Left ventricle myocardium inferior (tissue), 1 donor: ENCODE data around the gene CLEC4G. TPM values are rescaled to one million over a fixed set of nuclear protein-coding genes. Genes with fewer than 3 reads are reported as not detected.
A peak's percentile ranks its signal among the peaks of the same experiment; 100 is the strongest.

Source experiments
- DNase-seq: peaks from one replicate; pipeline ENCODE4 v3.0.0-alpha.2; 2020
- H3K27ac ChIP-seq: fragments of 200-600 bp; replicated peaks from 2 replicates; pipeline ENCODE4 v1.8.0; 2021
- H3K27me3 ChIP-seq: fragments of 200-600 bp; 2 replicates; pipeline ENCODE4 v1.8.0; 2021; ENCODE audit warnings: low read depth
- H3K36me3 ChIP-seq: fragments of 200-600 bp; 2 replicates; pipeline ENCODE4 v1.8.0; 2021
- H3K4me1 ChIP-seq: fragments of 200-600 bp; 2 replicates; pipeline ENCODE4 v1.8.0; 2021
- H3K4me3 ChIP-seq: fragments of 200-600 bp; 2 replicates; pipeline ENCODE4 v1.8.0; 2021; ENCODE audit warnings: mild to moderate bottlenecking, moderate library complexity
- H3K9me3 ChIP-seq: fragments of 200-600 bp; replicated peaks from 2 replicates; pipeline ENCODE4 v1.8.0; 2021
- intact Hi-C: fragments of 100-400 bp; cut with micrococcal nuclease; formaldehyde crosslinking; loops from one replicate; pipeline ENCODE4 v1.11.0; 2022
- total RNA-seq: library from RNA; stranded (reverse); fragmentation: NEBNext Ultra II Directional; extraction: Animal tissue kit (Norgen Biotek cat#: 25700); gene quantifications from one replicate; pipeline ENCODE4 v1.2.1, GENCODE V29; 2021
- TF ChIP-seq, protein P1 (sequence below): fragments of 200-600 bp; IDR thresholded peaks from 2 replicates; pipeline ENCODE4 v1.8.0; 2021; ENCODE audit warnings: antibody characterized with exemption, mild to moderate bottlenecking, borderline replicate concordance
- donor health status: DM: no; HTN: yes; CAD: no; lungs with severe emphysema.

The CLEC4G gene
- total RNA-seq, 1 donor from 2014 or later, result 0.71 TPM

DNA sequence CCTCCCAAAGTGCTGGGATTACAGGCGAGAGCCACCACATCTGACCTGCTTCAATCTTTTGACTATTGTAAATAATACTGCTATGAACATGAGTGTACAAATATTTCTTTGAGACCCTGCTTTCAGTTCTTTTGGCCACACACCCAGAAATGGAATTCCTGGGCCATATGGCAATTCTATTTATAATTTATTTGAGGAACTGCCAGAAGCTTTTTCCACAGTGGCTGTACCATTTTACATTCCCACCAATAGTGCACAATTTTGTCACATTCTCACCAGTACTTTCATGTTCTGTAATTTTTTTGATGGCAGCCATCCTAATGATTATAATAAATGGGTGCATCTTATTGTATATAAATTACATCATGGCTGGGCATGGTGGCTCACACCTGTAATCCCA, 16.2 kb downstream of the CLEC4G start:
- Histone ChIP-seq H3K27me3 (peaks cover 33% of the 10 kb centered on the region), H3K4me1 (no peaks in the 10 kb centered on the region), H3K4me3 (no peak overlapping the region), H3K9me3 (peaks cover 16% of the 10 kb centered on the region), H3K27ac (no peak overlapping the region), H3K36me3 (no peaks in the 10 kb centered on the region)
- TF ChIP-seq, protein P1, sequence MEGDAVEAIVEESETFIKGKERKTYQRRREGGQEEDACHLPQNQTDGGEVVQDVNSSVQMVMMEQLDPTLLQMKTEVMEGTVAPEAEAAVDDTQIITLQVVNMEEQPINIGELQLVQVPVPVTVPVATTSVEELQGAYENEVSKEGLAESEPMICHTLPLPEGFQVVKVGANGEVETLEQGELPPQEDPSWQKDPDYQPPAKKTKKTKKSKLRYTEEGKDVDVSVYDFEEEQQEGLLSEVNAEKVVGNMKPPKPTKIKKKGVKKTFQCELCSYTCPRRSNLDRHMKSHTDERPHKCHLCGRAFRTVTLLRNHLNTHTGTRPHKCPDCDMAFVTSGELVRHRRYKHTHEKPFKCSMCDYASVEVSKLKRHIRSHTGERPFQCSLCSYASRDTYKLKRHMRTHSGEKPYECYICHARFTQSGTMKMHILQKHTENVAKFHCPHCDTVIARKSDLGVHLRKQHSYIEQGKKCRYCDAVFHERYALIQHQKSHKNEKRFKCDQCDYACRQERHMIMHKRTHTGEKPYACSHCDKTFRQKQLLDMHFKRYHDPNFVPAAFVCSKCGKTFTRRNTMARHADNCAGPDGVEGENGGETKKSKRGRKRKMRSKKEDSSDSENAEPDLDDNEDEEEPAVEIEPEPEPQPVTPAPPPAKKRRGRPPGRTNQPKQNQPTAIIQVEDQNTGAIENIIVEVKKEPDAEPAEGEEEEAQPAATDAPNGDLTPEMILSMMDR, result no peak
- intact Hi-C loops, result no loop called here
- DNase-seq, result no peak

DNA sequence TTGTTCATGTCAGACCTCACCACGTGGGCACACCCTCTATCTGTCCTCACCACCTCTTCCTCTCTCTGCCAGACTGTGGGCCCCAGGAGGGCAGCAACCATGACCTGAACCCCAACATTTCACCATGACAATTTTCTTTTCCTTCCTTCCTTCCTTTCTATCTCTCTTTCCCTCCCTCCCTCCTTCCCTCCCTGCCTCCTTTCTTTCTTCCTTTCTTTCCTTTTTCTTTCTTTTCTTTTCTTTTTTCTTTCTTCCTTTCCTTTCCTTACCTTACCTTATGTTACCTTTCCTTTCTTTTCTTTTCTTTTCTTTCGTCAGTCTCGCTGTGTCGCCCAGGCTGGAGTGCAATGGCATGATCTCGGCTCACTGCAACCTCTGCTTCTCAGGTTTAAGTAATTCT, 21.3 kb downstream of the CLEC4G start:
- TF ChIP-seq, protein P1, result no peak
- Histone ChIP-seq H3K27me3 (peaks cover 15% of the 10 kb centered on the region), H3K4me3 (no peak overlapping the region), H3K4me1 (no peaks in the 10 kb centered on the region), H3K27ac (no peak overlapping the region), H3K9me3 (no peaks in the 10 kb centered on the region), H3K36me3 (no peaks in the 10 kb centered on the region)
- no peak for DNase-seq
- intact Hi-C loops, result no loop called here

DNA sequence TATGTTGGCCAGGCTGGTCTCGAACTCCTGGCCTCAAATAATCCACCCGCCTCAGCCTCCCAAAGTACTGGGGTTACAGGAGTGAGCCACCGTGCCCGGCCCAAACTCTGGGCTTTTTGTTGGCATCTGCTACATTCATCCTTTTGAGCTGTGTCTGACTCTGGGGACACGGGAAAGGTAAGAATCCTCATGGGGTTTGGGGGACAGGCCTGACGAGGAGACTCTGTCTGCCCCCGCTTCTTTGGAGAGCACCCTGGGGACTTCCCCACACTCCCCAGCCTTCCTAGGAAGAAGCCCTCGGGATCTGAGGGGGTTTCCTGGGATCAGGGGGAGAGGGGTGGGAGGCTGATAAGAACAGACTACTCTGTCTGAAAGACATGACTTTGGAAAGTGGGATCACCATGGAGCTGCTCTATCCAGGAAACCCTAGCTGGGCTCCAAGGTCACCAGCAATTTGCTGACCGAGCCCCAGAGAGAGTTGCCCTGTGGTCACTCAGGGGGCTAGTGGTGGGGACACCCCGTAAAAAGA, 21.9 kb downstream of the CLEC4G start:
- H3K4me3 ChIP-seq, result no peak overlapping the region
- intact Hi-C loops, result no loop called here

DNA sequence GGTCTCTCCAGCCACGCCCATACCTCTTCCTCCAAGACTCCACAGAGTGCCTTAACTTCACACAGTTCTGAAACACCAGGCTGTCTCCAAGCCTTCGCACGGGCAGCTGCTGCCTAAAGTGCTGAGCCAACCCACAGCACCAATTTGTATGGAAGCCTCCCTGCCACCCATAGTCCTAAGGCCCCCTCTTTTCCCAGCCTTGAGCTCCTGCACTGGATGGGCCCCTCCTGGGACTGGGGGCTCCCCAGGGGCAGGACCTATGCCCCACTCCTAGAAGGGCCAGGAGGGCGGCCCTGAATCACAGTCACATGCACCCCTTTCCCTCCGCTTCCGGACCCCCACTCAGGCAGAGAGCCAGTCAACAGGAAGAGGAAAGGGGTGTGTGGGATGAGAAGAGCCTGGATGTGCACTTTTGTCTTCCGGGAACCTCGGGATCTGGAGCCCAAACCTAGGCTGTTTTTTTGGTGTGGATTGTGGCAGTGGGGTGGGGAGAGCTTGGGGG, 24.9 kb downstream of the CLEC4G start:
- Histone ChIP-seq H3K36me3 (no peaks in the 10 kb centered on the region), H3K4me3 (no peak overlapping the region), H3K9me3 (no peaks in the 10 kb centered on the region), H3K27ac (no peak overlapping the region), H3K27me3 (peaks cover 43% of the 10 kb centered on the region), H3K4me1 (no peaks in the 10 kb centered on the region)
- TF ChIP-seq, protein P1, result no peak
- no peak for DNase-seq
- intact Hi-C loops, result no loop called here

More for the DNA sequence above, 21.9 kb downstream of the CLEC4G start:
- peaks cover 15% of the 10 kb centered on the region for H3K27me3 ChIP-seq
- TF ChIP-seq, protein P1, result no peak
- no peak overlapping the region for H3K27ac ChIP-seq
- H3K36me3 ChIP-seq, result no peaks in the 10 kb centered on the region
- H3K4me1 ChIP-seq, result no peaks in the 10 kb centered on the region
- H3K9me3 ChIP-seq, result no peaks in the 10 kb centered on the region
- no peak for DNase-seq

DNA sequence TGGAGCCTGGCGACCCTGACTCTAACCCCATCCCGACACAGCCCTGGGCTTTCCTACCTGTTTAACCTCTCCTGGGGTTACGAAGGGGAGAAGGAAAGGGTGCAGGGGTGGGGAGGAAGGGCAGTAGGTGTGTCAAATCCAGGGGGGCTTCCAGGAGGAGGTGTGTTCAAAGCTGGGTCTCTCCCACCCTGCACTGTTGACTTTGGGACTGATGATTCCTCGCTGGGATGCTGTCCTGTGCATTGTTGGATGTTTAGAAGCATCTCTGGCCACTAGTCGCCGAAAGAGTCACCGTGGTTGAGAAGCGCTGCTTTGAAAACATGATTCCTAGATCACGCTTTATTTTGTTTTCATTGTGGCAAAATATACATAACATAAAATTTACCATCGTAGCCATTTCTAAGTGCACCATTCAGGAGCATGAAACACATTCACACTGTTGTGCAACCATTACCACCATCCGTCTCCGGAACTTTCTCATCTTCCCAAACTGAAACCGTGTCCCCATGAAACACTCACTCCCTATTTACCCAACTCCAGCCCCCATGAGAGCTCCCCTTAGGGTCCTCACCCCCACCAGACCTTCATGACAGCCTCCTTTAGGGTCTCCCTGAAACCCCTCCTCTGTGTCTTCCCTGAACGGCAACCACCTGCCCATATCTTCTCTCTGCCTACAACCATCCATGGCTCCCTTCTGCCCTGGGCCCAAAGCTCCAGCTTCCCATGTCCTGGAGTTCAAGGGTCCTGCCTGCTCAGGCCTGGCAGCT, 25.5 kb downstream of the CLEC4G start:
- H3K4me1 ChIP-seq, result no peaks in the 10 kb centered on the region

More for the DNA sequence above, 25.5 kb downstream of the CLEC4G start:
- Histone ChIP-seq H3K27ac (peak overlapping the region; percentile 38), H3K9me3 (no peaks in the 10 kb centered on the region), H3K4me3 (no peak overlapping the region), H3K27me3 (peaks cover 49% of the 10 kb centered on the region), H3K36me3 (no peaks in the 10 kb centered on the region)
- intact Hi-C loops, result no loop called here
- no peak for DNase-seq
- TF ChIP-seq, protein P1, result no peak
